ENCODE measurements around the gene ECHDC3. TPM values are rescaled to one million over a fixed set of nuclear protein-coding genes. Genes with fewer than 3 reads are reported as not detected.

The ECHDC3 gene
- total RNA-seq, 4 donors from 2014 or later, result 7.9 to 30.6 (median 19.7) TPM

- no peak for DNase-seq (ENCODE audit: extremely low spot score)
- 44% methylated on average over 13 of the region's 13 CpGs for WGBS
These were observed 4.8 kb downstream of the ECHDC3 start for GRCh38 chr10:11746883-11747539.

DNA sequence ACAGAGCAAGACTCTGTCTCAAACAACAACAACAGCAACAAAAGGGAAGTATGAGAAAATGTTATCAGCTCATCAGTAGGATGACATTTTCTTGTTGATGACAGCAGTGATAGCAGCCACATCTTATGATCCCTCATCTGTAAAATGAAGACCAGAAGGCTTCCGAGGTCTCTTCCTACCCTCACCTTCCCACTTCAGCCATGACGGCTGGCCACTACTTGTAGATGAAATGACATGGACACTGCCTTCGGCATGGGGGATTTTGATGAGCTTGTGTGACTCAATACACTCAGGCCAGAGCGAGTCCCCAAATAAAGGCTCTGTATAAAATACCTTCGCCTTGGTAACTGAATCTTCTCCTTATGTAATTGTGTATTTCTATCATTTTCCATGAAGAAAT is 6.7 kb downstream of the ECHDC3 start:
- peaks cover 6 to 16% (median 13%) of the 10 kb centered on the region in 4 donors for H3K4me1 ChIP-seq
- H3K9me3 ChIP-seq, result no peaks in the 10 kb centered on the region
- no peak overlapping the region for H3K4me3 ChIP-seq
- WGBS, result 79% methylated on average over 5 of the region's 5 CpGs
- TF ChIP-seq POLR2AphosphoS5 (IDR thresholded peaks at IDR 0.05), result no peak
- no peak for TF ChIP-seq POLR2A (IDR thresholded peaks at IDR 0.05; ENCODE audit: low read depth)
- TF ChIP-seq EP300 (IDR thresholded peaks at IDR 0.05), result no peak
- no peak for TF ChIP-seq CTCF (IDR thresholded peaks at IDR 0.05)
- no peak overlapping the region for H3K27ac ChIP-seq (replicated peaks in 1 of 4)
- no peaks in the 10 kb centered on the region for H3K27me3 ChIP-seq
- peaks cover 0 to 54% (median 10%) of the 10 kb centered on the region in 4 donors for H3K36me3 ChIP-seq
- intact Hi-C loops (cut with DNase I), result no loop called here
- no peak for DNase-seq (ENCODE audit: extremely low spot score)

More at GRCh38 chr10:11746883-11747539, 4.8 kb downstream of the ECHDC3 start:
- no peaks in the 10 kb centered on the region for H3K27me3 ChIP-seq
- peaks cover 13 to 32% (median 21%) of the 10 kb centered on the region in 4 donors for H3K4me1 ChIP-seq
- H3K27ac ChIP-seq (replicated peaks in 1 of 4), result peak overlapping the region; percentile 7 to 61 (median 46)
- TF ChIP-seq POLR2AphosphoS5 (IDR thresholded peaks at IDR 0.05) (peak; percentile 35 to 68), CTCF (IDR thresholded peaks at IDR 0.05) (no peak), POLR2A (IDR thresholded peaks at IDR 0.05; ENCODE audit: low read depth) (no peak), EP300 (IDR thresholded peaks at IDR 0.05) (peak; percentile 33)
- peak overlapping the region in 3 of 4 donors; percentile 5 to 9 (median 8) for H3K4me3 ChIP-seq
- peaks cover 0 to 35% (median 10%) of the 10 kb centered on the region in 4 donors for H3K36me3 ChIP-seq
- intact Hi-C loops (cut with DNase I), result no loop called here
- H3K9me3 ChIP-seq, result no peaks in the 10 kb centered on the region

GRCh38 chr10:11750420-11750819 is 8.2 kb downstream of the ECHDC3 start:
- WGBS, result 98% methylated on average over 2 of the region's 2 CpGs
- DNase-seq (ENCODE audit: extremely low spot score), result no peak

GRCh38 chr10:11754173-11754572 is 12.0 kb downstream of the ECHDC3 start:
- Histone ChIP-seq H3K4me1 (peaks cover 21 to 32% (median 24%) of the 10 kb centered on the region in 4 donors), H3K27me3 (no peaks in the 10 kb centered on the region), H3K4me3 (no peak overlapping the region), H3K36me3 (peaks cover 0 to 51% (median 21%) of the 10 kb centered on the region in 4 donors), H3K9me3 (no peaks in the 10 kb centered on the region), H3K27ac (replicated peaks in 1 of 4) (no peak overlapping the region)
- 0% methylated on average over 1 of the region's 1 CpG for WGBS
- TF ChIP-seq POLR2A (IDR thresholded peaks at IDR 0.05; ENCODE audit: low read depth) (no peak), EP300 (IDR thresholded peaks at IDR 0.05) (no peak), POLR2AphosphoS5 (IDR thresholded peaks at IDR 0.05) (no peak), CTCF (IDR thresholded peaks at IDR 0.05) (no peak)
- intact Hi-C loops (cut with DNase I), result loop anchor here (10.0 kb wide), 1 partner anchor 139 kb away; the partner anchor contains the start of gene USP6NL
- DNase-seq (ENCODE audit: extremely low spot score), result no peak

More at GRCh38 chr10:11750420-11750819, 8.2 kb downstream of the ECHDC3 start:
- Histone ChIP-seq H3K4me3 (no peak overlapping the region), H3K36me3 (peaks cover 0 to 58% (median 14%) of the 10 kb centered on the region in 4 donors), H3K27me3 (no peaks in the 10 kb centered on the region), H3K27ac (replicated peaks in 1 of 4) (no peak overlapping the region), H3K4me1 (peaks cover 6 to 23% (median 14%) of the 10 kb centered on the region in 4 donors), H3K9me3 (no peaks in the 10 kb centered on the region)
- TF ChIP-seq POLR2AphosphoS5 (IDR thresholded peaks at IDR 0.05) (no peak), CTCF (IDR thresholded peaks at IDR 0.05) (no peak), EP300 (IDR thresholded peaks at IDR 0.05) (no peak), POLR2A (IDR thresholded peaks at IDR 0.05; ENCODE audit: low read depth) (no peak)
- intact Hi-C loops (cut with DNase I), result loop anchor here (10.0 kb wide), 1 partner anchor 136 kb away; the partner anchor contains the start of gene USP6NL

All from esophagus muscularis mucosa (tissue), 4 donors.